HepG2 (cell line): ENCODE data around the gene CCDC157. TPM values are rescaled to one million over a fixed set of nuclear protein-coding genes. Genes with fewer than 3 reads are reported as not detected.

Experiments used
- AHR ChIP-seq: IDR thresholded peaks from 2 replicates; pipeline ENCODE4 v1.6.1; 2018; ENCODE audit warnings: missing genetic modification reagents, missing compliant biosample characterization
- KLF15 ChIP-seq: sonication (generic); formaldehyde crosslinking; IDR thresholded peaks from 2 replicates; pipeline ENCODE4 v1.8.1; 2023; ENCODE audit warnings: borderline replicate concordance, mild to moderate bottlenecking, inconsistent platforms, missing genetic modification reagents, mixed read lengths
- SAFB2 ChIP-seq: sonication (generic); formaldehyde crosslinking; IDR thresholded peaks from 2 replicates; pipeline ENCODE4 v1.5.1; 2020; ENCODE audit warnings: missing genetic modification reagents, low read depth, mild to moderate bottlenecking, borderline replicate concordance
- SOX13 ChIP-seq, 3 experiments: fragments of 450-650 bp in 1 of 3; sonication (generic) in 1 of 3; formaldehyde crosslinking in 1 of 3; IDR thresholded peaks in 2 of 3; conservative IDR thresholded peaks in 1 of 3; 2 replicates each; pipeline versions ENCODE4 v1.5.0 to v1.6.1; 2016 to 2020; ENCODE audit warnings: antibody characterized with exemption in 1 of 3, mild to moderate bottlenecking in 1 of 3, missing compliant biosample characterization in 1 of 3, missing genetic modification reagents in 1 of 3, moderate library complexity in 1 of 3
- ZFY ChIP-seq: sonication (generic); formaldehyde crosslinking; IDR thresholded peaks from 2 replicates; pipeline ENCODE4 v1.4.0; 2020; ENCODE audit warnings: missing genetic modification reagents
- ZNF180 ChIP-seq: sonication (generic); formaldehyde crosslinking; IDR thresholded peaks from 2 replicates; pipeline ENCODE4 v1.4.0; 2020; ENCODE audit warnings: low read depth, missing genetic modification reagents, borderline replicate concordance
- ZNF343 ChIP-seq: sonication (generic); formaldehyde crosslinking; IDR thresholded peaks from 2 replicates; pipeline ENCODE4 v1.4.0; 2020; ENCODE audit warnings: mild to moderate bottlenecking, missing genetic modification reagents
- ZNF546 ChIP-seq: sonication (generic); formaldehyde crosslinking; conservative IDR thresholded peaks from 2 replicates; pipeline ENCODE4 v1.8.1; 2023; ENCODE audit warnings: mild to moderate bottlenecking, missing genetic modification reagents
- polyA plus RNA-seq, 8 experiments: library from polyadenylated mRNA; depleted of rRNA in 3 of 8; stranded (reverse) in 7 of 8; unstranded in 1 of 8; fragments of >200 nt; fragmentation: Illumina TruSeq in 4 of 8; extraction: Trizol in 4 of 8; gene quantifications; 2 replicates each; pipeline versions ENCODE4 v1.2.1 to v1.2.3, GENCODE V29; 2011 to 2016; ENCODE audit warnings: low read depth in 4 of 8, missing spikeins in 1 of 8, mixed read lengths in 1 of 8; ENCODE audit not compliant: insufficient read depth in 1 of 8
- total RNA-seq, 5 experiments: library from RNA; depleted of rRNA; stranded (reverse); fragments of >200 nt; fragmentation: Illumina TruSeq; extraction: Trizol; gene quantifications; 2 replicates each; pipeline ENCODE4 v1.2.3, GENCODE V29; 2016; ENCODE audit warnings: low read depth in 1 of 5
- TF ChIP-seq, protein P1 (sequence below): sonication (generic); formaldehyde crosslinking; IDR thresholded peaks from 2 replicates; pipeline ENCODE4 v1.5.0; 2020; ENCODE audit warnings: mild to moderate bottlenecking, missing genetic modification reagents
- TF ChIP-seq, protein P2 (sequence below): sonication (generic); formaldehyde crosslinking; IDR thresholded peaks from 2 replicates; pipeline ENCODE4 v1.4.0; 2020; ENCODE audit warnings: mild to moderate bottlenecking, missing genetic modification reagents

CCDC157 gene
- total and polyA plus RNA-seq, 2 of the 13 experiments (the other 11 are each of a cell fraction or from before 2014, with no cell fraction given) = 1.4 to 1.6 TPM

DNA sequence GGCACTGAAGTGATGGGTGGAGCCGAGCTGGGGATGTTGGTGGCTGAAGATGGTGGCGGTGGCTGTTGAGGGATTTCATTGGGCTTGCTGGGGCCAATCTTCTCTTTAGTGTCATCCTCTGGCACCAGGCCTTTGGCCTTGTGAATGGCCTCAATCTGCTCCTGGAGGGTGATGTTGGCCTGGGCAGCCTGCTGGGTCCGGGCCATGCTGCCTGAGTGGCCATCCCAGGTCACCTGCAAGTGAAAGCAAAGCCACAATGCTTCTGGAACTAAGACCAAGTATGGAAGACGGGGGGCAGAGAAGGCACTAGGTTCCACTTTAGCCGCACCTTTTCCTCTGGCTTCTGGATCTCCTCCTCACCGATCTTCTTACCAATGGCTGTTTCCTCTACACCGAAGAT is 18.0 kb upstream of the CCDC157 start (continued):
- TF ChIP-seq, protein P1, sequence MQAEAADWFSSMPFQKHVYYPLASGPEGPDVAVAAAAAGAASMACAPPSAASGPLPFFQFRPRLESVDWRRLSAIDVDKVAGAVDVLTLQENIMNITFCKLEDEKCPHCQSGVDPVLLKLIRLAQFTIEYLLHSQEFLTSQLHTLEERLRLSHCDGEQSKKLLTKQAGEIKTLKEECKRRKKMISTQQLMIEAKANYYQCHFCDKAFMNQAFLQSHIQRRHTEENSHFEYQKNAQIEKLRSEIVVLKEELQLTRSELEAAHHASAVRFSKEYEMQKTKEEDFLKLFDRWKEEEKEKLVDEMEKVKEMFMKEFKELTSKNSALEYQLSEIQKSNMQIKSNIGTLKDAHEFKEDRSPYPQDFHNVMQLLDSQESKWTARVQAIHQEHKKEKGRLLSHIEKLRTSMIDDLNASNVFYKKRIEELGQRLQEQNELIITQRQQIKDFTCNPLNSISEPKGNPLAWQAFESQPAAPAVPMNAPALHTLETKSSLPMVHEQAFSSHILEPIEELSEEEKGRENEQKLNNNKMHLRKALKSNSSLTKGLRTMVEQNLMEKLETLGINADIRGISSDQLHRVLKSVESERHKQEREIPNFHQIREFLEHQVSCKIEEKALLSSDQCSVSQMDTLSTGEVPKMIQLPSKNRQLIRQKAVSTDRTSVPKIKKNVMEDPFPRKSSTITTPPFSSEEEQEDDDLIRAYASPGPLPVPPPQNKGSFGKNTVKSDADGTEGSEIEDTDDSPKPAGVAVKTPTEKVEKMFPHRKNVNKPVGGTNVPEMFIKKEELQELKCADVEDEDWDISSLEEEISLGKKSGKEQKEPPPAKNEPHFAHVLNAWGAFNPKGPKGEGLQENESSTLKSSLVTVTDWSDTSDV = no peak
- TF ChIP-seq ZNF343 (CRISPR knock-in tag) (no peak), AHR (CRISPR knock-in tag) (no peak), SOX13 (IDR thresholded peaks at IDR 0.05) (no peak), SOX13 (CRISPR knock-in tag; conservative IDR thresholded peaks at IDR 0.05 in 1 of 2, IDR thresholded peaks at IDR 0.05 in 1 of 2) (no peak), ZFY (CRISPR knock-in tag) (no peak), ZNF546 (CRISPR knock-in tag) (no peak), ZNF180 (no peak), KLF15 (CRISPR knock-in tag) (no peak), SAFB2 (no peak)
- TF ChIP-seq, protein P2, sequence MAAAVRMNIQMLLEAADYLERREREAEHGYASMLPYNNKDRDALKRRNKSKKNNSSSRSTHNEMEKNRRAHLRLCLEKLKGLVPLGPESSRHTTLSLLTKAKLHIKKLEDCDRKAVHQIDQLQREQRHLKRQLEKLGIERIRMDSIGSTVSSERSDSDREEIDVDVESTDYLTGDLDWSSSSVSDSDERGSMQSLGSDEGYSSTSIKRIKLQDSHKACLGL (CRISPR knock-in tag) = no peak
